OCI-LY1 (cell line): ENCODE measurements around the gene QSER1.

Experiments used
- H2AFZ ChIP-seq: fragments of 200-600 bp; sonication (generic), shearing (Covaris generic); 2 replicates; pipeline ENCODE4 v1.6.0; 2014; ENCODE audit warnings: antibody characterized with exemption, mild to moderate bottlenecking, low read length
- H3F3A ChIP-seq: fragments of 200-600 bp; sonication (generic), shearing (Covaris generic); 2 replicates; pipeline ENCODE4 v1.6.0; 2014; ENCODE audit warnings: mild to moderate bottlenecking, antibody characterized with exemption, low read length, moderate library complexity; ENCODE audit not compliant: insufficient read depth
- H3K27ac ChIP-seq: fragments of 200-600 bp; sonication (generic); 2 replicates; pipeline ENCODE4 v1.5.1; 2014; ENCODE audit warnings: low read length, mixed run types, mild to moderate bottlenecking, low read depth; ENCODE audit not compliant: poor library complexity, severe bottlenecking
- H3K27me3 ChIP-seq: fragments of 200-600 bp; sonication (generic); 2 replicates; pipeline ENCODE4 v1.6.0; 2014; ENCODE audit warnings: antibody characterized with exemption, mild to moderate bottlenecking, low read length, moderate library complexity; ENCODE audit not compliant: insufficient read depth
- H3K36me3 ChIP-seq: fragments of 200-600 bp; sonication (generic); 2 replicates; pipeline ENCODE4 v1.6.1; 2014; ENCODE audit warnings: mild to moderate bottlenecking, antibody characterized with exemption, low read length, moderate library complexity, mixed read lengths; ENCODE audit not compliant: insufficient read depth
- H3K4me1 ChIP-seq: fragments of 200-600 bp; sonication (generic); 2 replicates; pipeline ENCODE4 v1.5.1; 2014; ENCODE audit warnings: mild to moderate bottlenecking, low read length, moderate library complexity; ENCODE audit not compliant: insufficient read depth, severe bottlenecking
- H3K4me2 ChIP-seq: fragments of 200-600 bp; sonication (generic), shearing (Covaris generic); 2 replicates; pipeline ENCODE4 v1.6.1; 2014; ENCODE audit warnings: low read length
- H3K4me3 ChIP-seq: fragments of 200-600 bp; sonication (generic); 2 replicates; pipeline ENCODE4 v1.5.1; 2014; ENCODE audit warnings: low read length, low read depth, mild to moderate bottlenecking, mixed read lengths; ENCODE audit not compliant: poor library complexity, severe bottlenecking
- H3K79me2 ChIP-seq: fragments of 200-600 bp; shearing (Covaris generic); 2 replicates; pipeline ENCODE4 v1.6.1; 2016; ENCODE audit warnings: mixed run types, low read length, mixed read lengths; ENCODE audit not compliant: insufficient read depth
- H3K9ac ChIP-seq: fragments of 200-600 bp; sonication (generic), shearing (Covaris generic); 2 replicates; pipeline ENCODE4 v1.6.1; 2014; ENCODE audit warnings: mild to moderate bottlenecking, low read length, mixed read lengths
- H3K9me2 ChIP-seq: fragments of 200-600 bp; sonication (generic), shearing (Covaris generic); 2 replicates; pipeline ENCODE4 v1.6.1; 2014; ENCODE audit warnings: low read depth, mild to moderate bottlenecking, low read length, mixed read lengths
- H3K9me3 ChIP-seq: fragments of 200-600 bp; shearing (Covaris generic); 2 replicates; pipeline ENCODE4 v1.6.1; 2014; ENCODE audit warnings: low read length, mixed read lengths
- H4K20me1 ChIP-seq: fragments of 200-600 bp; sonication (generic), shearing (Covaris generic); 2 replicates; pipeline ENCODE4 v1.6.0; 2016; ENCODE audit warnings: mild to moderate bottlenecking, low read length; ENCODE audit not compliant: insufficient read depth
- CTCF ChIP-seq: fragments of 200-600 bp; sonication (generic), shearing (Covaris generic); IDR thresholded peaks from 2 replicates; pipeline ENCODE4 v1.5.1; 2017; ENCODE audit warnings: mild to moderate bottlenecking, antibody characterized with exemption, low read length, moderate library complexity, mixed read lengths
- EZH2 ChIP-seq: fragments of 200-600 bp; sonication (generic), shearing (Covaris generic); IDR thresholded peaks from 2 replicates; pipeline ENCODE4 v1.8.0; 2017; ENCODE audit warnings: borderline replicate concordance, mixed run types, mild to moderate bottlenecking, antibody characterized with exemption, low read length, moderate library complexity, mixed read lengths

The QSER1 gene

GRCh38 chr11:32987851-32988250, 95.2 kb downstream of the QSER1 start:
- Histone ChIP-seq H3K9ac (no peak overlapping the region), H3K4me2 (no peak overlapping the region), H3K36me3 (no peaks in the 10 kb centered on the region), H3K9me3 (peaks cover 7% of the 10 kb centered on the region; the same call in 1 of the 2 replicates), H3K27me3 (no peaks in the 10 kb centered on the region), H3K27ac (no peak overlapping the region), H4K20me1 (no peaks in the 10 kb centered on the region), H3K4me3 (no peak overlapping the region), H3K79me2 (no peaks in the 10 kb centered on the region), H2AFZ (no peak overlapping the region), H3K4me1 (no peaks in the 10 kb centered on the region), H3K9me2 (no peaks in the 10 kb centered on the region), H3F3A (no peaks in the 10 kb centered on the region)
- no peak for TF ChIP-seq EZH2
- no peak for TF ChIP-seq CTCF

GRCh38 chr11:32990481-32990880, 97.9 kb downstream of the QSER1 start:
- Histone ChIP-seq H3K27me3 (no peaks in the 10 kb centered on the region), H3K36me3 (no peaks in the 10 kb centered on the region), H3F3A (no peaks in the 10 kb centered on the region), H3K4me2 (no peak overlapping the region), H3K9me2 (no peaks in the 10 kb centered on the region), H4K20me1 (no peaks in the 10 kb centered on the region), H3K9me3 (peaks cover 7% of the 10 kb centered on the region; the same call in 1 of the 2 replicates), H3K9ac (no peak overlapping the region), H3K4me3 (no peak overlapping the region), H3K4me1 (no peaks in the 10 kb centered on the region), H2AFZ (no peak overlapping the region), H3K27ac (no peak overlapping the region), H3K79me2 (no peaks in the 10 kb centered on the region)
- TF ChIP-seq CTCF (no peak), EZH2 (no peak)

- Histone ChIP-seq H3K9me2 (no peaks in the 10 kb centered on the region), H3K4me1 (no peaks in the 10 kb centered on the region), H3K4me2 (no peak overlapping the region), H3K4me3 (no peak overlapping the region), H3K9ac (no peak overlapping the region), H3K79me2 (no peaks in the 10 kb centered on the region), H3K27me3 (no peaks in the 10 kb centered on the region), H4K20me1 (no peaks in the 10 kb centered on the region), H3K9me3 (peaks cover 7% of the 10 kb centered on the region; the same call in 1 of the 2 replicates), H2AFZ (no peak overlapping the region), H3K36me3 (no peaks in the 10 kb centered on the region), H3K27ac (no peak overlapping the region), H3F3A (no peaks in the 10 kb centered on the region)
- TF ChIP-seq CTCF (no peak), EZH2 (no peak)
Measured at GRCh38 chr11:32991427-32991826, 98.8 kb downstream of the QSER1 start.
